NCI-H345 (cell line): Measurements from ENCODE around the gene CYB5R4.
A peak's percentile ranks its signal among the peaks of the same experiment; 100 is the strongest.
"Not testable (repeated sequence)": the region's sequence is repeated elsewhere in the genome, so short reads cannot be mapped to it uniquely, and the experiment has no call there.

Experiments used
- DNase-seq: peaks from one replicate; lab custom pipeline; 2025; lab: John Stamatoyannopoulos, UW

CYB5R4 gene

DNA sequence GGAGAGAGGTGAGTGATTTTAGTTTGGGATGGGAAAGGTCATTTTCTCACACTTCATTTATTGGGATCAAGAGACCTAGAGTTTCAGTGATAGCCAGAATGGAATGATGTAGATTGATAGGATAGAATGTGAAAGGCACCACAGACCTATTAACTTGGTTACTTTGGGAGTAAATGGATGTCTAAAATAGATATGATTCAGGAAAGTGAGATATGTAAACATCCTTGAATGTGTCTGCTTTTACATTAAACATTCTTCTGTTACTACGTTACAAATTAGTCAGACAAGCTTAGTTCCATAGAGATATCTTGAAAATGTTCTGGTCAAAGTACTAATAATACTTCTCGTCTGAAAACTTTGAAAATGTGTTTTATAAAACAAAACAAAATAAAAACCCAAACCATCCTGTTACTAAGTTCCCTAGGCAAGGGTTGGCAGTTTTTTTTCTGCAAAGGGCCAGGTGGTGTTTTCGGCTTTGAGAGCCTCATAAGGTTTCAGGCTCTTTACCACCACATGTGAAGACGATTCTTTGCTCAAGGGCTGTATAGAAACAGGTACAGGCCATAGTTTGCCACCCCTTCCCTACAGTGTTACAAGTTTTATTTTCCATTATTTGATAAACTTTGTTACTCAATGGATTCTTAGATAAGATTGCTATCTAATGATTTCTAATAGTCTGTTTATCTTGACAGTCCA lies 3.4 kb downstream of the CYB5R4 start:
- no peak for DNase-seq

DNA sequence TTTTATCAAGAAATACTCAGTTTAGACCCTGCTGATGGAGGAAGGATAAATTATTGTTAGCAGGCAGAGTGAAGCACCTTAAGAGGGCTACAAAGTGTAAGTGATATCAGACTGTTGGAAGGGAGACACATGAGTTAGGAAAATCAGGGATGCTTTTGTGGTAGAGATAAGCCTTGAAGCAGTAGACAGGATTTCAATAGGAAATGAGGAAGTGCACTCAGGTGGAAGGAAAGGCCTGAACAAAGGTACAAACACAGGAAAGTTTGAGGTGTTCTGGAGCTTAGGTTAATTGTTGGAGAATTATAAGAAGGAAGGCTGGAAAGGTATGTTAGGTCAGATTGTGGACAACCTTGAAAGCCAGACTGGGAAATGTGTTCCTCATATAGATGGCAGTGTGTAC lies 7.6 kb downstream of the CYB5R4 start:
- DNase-seq = no peak

DNA sequence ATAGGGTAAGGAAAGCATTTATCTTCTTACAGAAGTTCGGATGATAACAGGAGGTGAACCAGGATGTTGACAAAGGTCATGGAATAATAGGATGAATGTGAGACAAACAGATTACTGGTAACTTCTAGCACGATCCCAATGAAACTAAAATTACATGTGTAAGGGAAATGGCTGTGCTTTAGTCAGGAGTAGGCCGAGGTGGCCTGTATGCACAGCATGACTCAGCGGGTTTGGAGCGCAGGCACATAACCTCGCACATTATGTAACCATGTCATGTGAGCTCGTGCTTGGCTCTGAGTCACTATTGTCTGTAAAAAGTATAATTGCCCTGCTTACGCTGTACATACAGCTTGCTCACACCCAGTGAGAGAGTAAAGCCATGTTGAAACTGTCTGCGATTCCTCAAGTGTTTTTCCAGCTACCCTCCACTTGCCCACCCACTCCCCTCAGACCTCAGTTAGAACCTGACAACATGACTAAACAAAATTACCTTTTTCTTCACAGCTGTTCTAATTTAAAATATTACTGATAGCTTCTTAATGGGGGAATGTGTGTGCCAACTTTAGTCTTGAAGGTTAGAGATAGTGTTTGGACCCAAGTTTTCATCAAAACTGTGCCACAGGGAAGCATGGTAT lies 8.2 kb downstream of the CYB5R4 start:
- no peak for DNase-seq

DNA sequence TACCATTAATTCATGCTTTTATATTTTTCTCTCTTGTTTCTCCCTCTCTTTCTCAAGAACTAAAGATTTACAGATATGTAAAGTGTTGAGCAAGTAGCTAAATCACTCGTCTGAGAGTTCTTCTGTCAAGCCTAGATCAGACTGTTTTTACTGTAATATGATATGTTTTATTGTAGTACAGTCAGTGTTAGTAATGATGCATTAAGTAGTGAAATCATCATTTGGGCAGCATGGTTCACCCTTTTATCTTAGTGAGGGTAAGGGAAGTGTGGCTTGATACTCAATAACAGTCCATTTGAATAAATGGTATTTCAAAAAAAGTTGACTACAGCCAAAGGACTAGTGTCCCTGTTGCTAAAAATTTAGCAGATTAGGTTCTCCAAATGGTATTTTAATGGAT lies 9.2 kb downstream of the CYB5R4 start:
- DNase-seq = no peak

DNA sequence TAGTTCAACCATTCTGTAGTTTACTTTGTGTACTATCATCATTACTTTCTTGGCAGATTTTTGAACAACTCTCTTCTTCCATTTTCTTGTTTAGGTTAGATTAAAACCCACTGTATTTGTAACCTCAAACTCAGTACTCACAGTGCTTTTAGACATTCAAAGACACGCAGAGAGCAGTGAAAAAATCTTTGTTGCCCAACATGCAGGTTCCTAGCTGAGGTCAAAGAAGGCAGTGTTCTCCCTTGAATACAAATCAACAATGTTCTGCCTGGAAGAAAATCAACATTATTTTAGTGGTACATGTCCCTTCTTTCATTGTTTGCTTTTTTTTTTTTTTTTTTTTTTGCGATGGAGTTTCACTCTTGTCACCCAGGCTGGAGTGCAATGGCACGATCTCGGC lies 11.2 kb downstream of the CYB5R4 start:
- no peak for DNase-seq

DNA sequence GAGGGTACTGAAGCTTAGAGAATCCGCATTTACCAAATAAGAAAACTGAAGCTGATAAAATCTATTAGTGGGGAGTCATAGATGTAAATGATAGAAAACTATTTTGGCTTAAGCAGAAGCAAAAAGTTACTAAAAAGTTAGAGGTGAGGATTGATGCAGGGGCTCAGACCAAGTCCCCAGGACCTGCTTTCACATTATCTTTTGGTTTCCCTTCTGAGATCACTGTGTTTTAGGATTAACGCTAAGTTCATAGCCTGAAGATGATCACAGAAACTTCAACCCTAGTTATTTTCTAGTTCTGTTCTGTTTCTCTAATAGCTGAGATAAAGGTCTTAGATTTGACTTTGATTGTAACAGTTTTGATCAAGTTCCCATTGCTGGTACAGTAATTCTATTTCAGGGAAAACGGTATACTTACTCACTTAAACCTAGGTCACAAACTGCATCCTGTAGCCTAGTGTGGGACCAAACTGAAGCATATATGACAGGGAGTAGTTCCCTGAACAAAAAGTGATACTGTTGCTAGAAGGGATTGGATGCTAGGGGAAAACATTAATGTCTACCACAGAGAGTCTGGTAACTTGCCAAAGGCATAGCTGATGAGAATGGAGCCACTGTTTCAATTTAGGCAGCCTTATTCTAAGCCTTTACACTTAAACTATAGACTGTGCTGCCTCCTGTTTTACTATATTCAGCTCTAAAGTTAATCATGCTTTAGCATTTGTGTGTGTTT lies 13.1 kb downstream of the CYB5R4 start:
- DNase-seq = no peak

DNA sequence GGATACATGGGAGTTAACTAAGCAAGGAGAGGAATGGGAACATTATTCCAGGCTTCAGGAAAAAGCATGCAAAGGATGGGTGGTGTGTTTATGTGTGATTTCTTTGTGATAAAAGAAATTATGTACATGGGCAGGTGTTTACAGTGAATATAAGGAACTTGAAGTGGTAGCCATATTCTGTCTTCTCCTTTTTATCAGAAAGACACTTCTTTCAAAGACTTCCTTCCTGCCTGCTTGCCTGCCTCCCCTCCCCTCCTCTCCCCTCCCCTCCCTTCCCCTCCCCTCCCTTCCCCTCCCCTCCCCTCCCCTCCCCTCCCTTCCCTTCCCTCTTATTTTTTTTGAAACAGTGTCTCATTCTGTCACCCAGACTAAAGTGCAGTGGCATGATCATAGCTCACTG lies 14.4 kb downstream of the CYB5R4 start:
- no peak for DNase-seq

DNA sequence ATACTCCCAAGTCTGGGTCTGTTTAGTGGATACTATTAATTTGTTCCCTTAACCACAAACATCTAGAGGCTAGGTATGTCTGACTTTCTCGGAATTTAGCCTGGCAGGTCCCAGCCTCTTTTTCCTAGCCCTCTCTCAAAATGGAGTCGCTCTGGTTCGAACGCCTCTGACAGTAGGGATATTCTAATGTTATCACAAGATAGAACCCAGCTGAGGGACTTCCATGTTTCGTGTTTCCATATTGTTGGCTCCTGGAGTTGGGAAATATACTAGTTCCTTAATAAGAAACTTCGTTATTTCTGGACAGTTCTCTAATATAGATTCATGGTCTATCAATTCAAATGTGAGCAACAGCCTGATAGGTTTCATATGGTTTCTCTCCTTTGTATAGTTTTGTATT lies 16.4 kb downstream of the CYB5R4 start:
- no peak for DNase-seq

DNA sequence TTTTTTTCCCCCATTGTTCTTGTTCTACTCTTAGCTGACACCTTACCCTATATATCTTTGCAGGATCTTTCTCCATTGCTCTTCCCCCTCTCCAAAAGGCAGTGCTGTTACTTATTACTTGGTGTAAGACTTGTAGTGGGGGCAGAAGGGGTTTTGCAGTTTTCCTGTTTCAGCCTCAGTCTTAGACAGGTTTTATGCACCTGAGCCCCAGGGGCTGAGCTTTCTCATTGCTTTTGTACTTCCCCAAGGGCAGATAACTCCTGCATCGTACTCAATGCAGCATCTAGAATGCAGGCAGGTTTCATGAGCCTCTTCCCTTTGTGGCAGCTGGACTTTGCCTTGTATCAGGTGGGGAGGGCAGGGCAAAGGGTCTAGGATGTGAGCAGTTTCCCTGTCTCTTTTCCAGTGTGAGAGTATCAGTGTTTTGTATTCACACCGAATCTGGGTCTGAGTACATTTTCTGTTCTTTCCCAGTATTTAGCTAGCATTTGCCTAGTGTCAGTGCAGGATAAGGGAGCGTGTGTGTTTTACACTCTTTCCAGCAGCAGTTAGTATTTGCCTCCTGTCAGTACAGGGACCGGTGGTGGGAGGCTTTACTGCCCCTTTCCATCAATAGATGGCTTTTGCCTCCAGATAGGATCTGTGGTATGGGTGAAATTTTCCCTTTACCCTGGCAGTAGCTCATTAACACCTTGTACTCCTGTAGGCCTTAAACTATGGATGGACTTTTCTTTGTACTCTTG lies 19.6 kb downstream of the CYB5R4 start:
- DNase-seq = no peak

DNA sequence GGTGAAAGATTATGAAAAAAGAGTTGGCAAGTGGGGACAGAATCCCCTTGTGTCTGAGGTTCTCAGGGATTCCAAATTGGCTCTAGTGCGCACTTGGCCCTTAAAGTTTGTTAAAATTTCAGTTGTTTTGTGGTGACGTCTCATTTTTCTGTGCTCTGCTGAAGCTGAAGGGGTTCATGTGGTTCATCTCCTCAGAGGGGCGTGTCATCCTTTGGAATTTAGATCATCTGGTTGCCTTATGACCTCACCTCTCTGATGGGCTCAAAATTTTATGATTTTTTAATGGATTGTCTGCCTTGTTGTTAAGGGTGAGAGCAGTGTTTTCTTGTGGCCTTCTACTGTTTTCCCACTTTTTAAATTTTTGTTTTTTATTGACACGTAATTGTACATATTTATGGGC lies 20.3 kb downstream of the CYB5R4 start:
- DNase-seq = no peak

DNA sequence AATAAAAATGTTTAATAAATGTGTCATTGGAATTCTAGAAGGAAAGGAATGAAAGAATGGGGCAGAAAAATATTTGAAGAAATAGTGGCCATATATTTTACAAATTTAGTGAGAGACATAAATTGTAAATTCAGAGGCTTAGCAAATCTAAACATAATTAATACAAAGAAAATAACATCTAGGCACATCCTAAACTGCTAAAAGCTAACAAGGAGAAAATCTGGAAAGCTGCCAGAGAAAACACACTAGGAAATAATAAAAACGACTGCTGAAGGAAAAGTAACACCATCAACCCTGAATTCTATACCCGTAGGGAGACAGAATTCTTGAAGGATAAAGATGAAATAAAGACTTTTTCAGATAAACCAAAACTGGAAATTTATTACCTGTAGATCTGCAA lies 23.8 kb downstream of the CYB5R4 start:
- peak; percentile 15 for DNase-seq

DNA sequence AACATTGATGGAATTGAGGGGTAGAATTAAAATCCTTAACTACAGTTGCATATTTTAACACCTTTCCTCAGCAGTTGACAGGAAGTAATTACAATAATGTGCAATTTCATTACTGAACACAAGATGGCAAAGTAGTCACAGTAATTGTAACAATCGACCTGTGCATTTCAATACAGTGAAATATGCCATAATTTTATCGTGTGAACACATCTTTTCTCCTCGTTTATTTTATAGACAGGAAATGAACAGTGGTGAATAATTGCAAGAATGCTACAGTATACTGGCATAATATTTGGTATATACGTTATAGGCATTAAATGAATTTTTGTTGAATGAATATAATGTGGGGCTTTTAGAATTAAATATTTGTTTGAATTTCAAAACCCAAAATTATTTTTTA lies 25.0 kb downstream of the CYB5R4 start:
- peak; percentile 51 for DNase-seq

DNA sequence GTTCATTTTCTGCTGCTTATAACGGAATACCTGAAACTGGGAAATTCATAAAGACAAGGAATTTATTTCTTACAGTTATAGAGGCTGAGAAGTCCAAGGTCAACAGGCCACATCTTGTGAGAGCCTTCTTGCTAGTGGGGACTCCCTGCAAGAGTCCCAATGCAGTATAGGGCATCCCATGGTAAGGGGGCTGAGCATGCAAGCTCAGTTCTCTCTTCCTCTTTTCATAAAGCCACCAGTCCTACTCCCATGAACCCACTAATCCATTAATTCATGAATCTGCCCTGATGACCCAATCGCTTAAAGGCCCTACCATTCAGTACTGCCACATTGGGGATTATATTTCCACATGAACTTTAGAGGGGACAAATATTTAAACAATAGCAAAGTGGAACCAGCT lies 26.5 kb downstream of the CYB5R4 start:
- DNase-seq = no peak

DNA sequence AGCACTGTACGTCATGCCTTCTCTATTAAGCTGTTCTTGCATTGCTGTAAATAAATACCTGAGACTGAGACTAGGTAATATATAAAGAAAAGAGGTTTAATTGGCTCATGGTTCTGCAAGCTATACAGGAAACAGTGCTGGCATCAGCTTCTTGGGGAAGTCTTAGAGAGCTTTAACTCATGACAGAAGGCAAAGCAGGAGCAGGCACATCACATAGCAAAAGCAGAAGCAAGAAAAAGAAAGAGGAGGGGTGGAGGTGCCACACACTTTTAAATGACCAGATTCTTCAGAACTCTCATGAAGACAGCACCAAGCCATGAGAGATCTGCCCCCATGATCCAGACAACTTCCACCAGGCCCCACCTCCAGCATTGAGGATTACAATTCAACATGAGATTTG lies 30.1 kb downstream of the CYB5R4 start:
- no peak for DNase-seq

DNA sequence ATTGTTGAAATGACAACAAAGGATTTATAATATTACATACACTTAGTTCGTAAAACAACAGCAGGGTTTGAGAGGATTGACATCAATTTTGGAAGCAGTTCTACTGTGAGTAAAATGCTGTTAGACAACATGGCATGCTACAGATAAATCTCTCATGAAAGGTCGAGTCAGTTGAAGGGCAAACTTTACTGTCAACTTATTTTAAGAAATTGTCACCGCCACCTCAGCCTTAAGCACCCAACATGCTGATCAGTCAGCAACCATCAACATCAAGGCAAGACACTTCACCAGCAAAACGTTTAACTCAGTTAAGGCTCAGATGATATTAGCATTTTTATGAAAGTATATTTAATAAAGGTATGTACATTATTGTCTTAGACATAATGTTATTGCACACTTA lies 31.0 kb downstream of the CYB5R4 start:
- no peak for DNase-seq

DNA sequence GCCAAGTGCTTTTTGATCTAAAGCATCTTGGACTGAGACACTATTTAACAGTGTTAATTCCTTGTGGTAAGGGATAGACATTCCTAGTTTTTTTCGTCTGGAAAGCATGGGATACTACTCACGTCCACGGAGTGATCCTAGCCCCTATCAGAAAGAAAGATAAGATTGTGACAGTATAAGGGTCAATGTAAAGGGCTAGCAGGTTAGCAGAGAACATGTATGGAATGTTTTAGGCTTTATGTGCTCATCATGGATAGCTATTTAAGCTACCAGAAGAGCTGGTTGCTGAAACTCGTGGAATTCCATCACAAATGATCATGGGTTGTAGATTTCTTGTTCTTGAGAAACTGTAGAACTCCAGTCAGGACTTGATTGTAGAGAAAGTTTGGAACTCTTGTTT lies 32.1 kb downstream of the CYB5R4 start:
- no peak for DNase-seq

DNA sequence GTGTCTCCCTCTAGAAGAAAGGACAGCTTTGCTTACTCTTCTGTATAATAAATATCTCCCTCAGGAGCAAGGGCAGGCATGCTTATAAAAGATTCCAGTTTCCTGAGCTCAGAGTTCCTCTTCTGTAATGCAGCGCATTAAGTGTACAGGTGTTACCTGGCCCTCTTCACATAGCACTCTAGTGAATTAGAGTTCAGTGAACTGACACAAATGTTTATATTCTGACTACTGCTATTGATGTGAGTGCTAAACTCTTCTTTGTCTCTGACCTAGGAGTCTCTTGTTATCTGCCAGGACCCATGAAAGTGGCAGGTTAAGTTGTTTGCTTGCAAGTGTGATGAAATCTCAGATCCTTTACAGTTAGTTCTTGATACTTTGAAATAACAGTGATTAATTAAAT lies 33.5 kb downstream of the CYB5R4 start:
- DNase-seq = peak; percentile 61

DNA sequence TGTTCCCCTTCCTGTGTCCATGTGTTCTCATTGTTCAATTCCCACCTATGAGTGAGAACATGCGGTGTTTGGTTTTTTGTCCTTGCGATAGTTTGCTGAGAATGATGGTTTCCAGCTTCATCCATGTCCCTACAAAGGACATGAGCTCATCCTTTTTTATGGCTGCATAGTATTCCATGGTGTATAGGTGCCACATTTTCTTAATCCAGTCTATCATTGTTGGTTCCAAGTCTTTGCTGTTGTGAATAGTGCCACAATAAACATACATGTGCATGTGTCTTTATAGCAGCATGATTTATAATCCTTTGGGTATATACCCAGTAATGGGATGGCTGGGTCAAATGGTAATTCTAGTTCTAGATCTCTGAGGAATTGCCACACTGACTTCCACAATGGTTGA lies 37.6 kb downstream of the CYB5R4 start:
- DNase-seq = not testable (repeated sequence)

DNA sequence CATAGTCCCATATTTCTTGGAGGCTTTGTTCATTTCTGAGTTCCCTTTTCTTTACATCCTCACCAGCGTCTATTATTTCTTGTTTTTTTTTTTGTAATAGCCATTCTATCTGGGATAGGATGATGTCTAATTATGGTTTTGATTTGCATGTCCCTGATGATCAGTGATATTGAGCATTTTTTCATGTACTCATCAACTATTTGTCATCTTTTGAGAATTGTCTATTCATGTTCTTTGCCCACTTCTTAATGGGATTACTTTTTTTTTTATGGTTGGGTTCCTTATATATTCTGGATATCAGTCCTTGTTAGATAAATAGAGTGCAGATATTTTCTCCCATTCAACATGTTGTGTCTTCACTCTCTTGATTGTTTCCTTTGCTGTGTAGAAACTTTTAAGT lies 42.1 kb downstream of the CYB5R4 start:
- no peak for DNase-seq

DNA sequence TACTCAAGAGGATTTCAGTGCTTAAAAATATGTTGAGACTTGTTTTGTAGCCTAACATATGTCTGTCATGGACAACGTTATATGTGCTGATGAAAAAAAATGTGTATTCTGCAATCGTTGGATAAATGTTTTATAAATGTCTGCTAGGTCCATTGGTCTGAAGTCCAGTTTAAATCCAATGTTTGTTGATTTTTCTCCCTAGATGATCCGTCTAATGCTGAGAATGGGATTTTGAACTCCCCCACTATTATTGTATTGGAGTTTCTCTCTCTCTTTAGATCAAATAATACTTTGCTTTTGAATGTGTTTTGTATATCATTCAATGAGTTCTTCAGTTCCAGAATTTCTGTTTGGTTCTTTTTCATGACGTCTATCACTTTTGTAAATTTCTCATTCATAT lies 44.9 kb downstream of the CYB5R4 start:
- DNase-seq = no peak

DNA sequence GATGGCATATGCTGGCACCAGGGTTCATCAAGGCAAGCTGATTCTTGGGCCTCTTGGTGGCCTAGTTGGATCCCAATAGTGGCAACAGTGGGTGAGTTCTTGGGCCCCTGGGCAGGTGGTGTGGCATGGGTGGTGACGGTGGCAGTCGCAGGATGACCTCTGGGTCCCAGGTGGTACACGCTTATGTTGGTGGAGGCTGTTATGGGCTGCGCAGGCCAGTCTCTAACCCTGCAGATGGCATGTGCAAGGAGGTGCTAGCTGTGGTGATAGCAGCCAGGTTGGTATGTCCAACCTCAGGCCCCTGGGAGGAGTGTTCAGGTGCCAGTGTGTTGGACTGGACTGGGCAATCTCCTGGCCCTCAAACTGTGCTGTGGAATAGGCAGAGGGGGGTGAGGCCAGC lies 46.2 kb downstream of the CYB5R4 start:
- no peak for DNase-seq

DNA sequence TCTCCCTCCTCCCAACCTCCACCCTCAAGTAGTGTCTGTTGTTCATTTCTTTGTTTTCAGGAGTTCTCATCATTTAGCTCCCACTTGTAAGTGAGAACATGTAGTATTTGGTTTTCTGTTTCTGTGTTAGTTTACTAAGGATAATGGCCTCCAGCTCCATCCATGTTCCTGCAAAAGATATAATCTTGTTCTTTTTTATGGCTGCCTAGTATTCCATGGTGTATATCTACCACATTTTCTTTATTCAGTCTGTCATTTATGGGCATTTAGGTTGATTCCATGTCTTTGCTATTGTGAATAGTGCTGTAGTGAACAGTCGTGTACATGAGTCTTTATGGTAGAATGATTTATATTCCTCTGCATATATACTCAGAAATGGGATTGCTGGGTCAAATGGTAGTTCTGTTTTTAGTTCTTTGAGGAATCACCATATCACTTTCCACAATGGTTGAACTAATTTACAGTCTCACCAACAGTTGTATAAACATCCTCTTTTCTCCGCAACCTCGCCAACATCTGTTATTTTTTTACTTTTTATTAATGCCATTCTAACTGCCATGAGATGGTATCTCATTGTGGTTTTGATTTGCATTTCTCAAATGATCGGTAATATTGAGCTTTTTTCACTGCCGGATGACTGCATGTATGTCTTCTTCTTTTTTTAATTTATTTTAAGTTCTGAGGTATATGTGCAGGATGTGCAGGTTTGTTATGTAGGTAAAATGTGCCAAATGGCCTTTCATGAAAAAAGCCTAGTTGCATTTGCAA lies 48.3 kb downstream of the CYB5R4 start:
- not testable (repeated sequence) for DNase-seq
